Measurements from ENCODE around the gene CD44. TPM values are rescaled to one million over a fixed set of nuclear protein-coding genes. Genes with fewer than 3 reads are reported as not detected.

Gene CD44
- total RNA-seq, 1 experiment from 2014 or later: 6.1 TPM

- no peak overlapping the region for H3K4me2 ChIP-seq (ENCODE audit: insufficient read depth, insufficient read length, low read length)
- H3K79me2 ChIP-seq (ENCODE audit: insufficient read depth, low read length): no peaks in the 10 kb centered on the region
- no peak overlapping the region for H3K4me3 Mint-ChIP-seq
Observed at GRCh38 chr11:35178873-35179272, 39.9 kb downstream of the CD44 start.

More at GRCh38 chr11:35178873-35179272, 39.9 kb downstream of the CD44 start:
- H3K23ac ChIP-seq (ENCODE audit: insufficient read length, low read depth, low read length): no peak overlapping the region
- H3K18ac ChIP-seq (ENCODE audit: insufficient read length, low read depth, low read length): no peak overlapping the region
- Mint-ChIP-seq H3K9me3 (no peaks in the 10 kb centered on the region; a peak in 1 of 5 replicates), H3K27me3 (ENCODE audit: low read depth) (no peaks in the 10 kb centered on the region), H3K36me3 (ENCODE audit: insufficient read depth in 1 of 3, low read depth in 3 of 3) (no peaks in the 10 kb centered on the region), H3K4me1 (peaks cover 30 to 33% of the 10 kb centered on the region in 2 experiments), H3K27ac (no peak overlapping the region)
- H2AFZ ChIP-seq (ENCODE audit: low read length): no peak overlapping the region
- H3K4ac ChIP-seq (ENCODE audit: low read depth, low read length): no peak overlapping the region
- no peaks in the 10 kb centered on the region for H3K79me1 ChIP-seq (ENCODE audit: insufficient read depth, low read depth, low read length, poor library complexity, severe bottlenecking)
- DNase-seq: no peak
- H3K56ac ChIP-seq (ENCODE audit: insufficient read length, low read depth, low read length): no peak overlapping the region
- H4K8ac ChIP-seq (replicated peaks; ENCODE audit: insufficient read length, low read depth, low read length): no peak overlapping the region
- WGBS (ENCODE audit: extremely low coverage, insufficient read length, low lambda C conversion rate): no CpG with 5 or more reads among the region's 2 CpGs
- no peak overlapping the region for H2BK15ac ChIP-seq (ENCODE audit: low read depth, low read length)
- H3T11ph ChIP-seq (ENCODE audit: low read length): no peak overlapping the region
- no peak overlapping the region for H4K91ac ChIP-seq (ENCODE audit: insufficient read length, low read depth, low read length)
- H2BK120ac ChIP-seq (ENCODE audit: low read depth, low read length, poor library complexity, severe bottlenecking): no peak overlapping the region
- no peak overlapping the region for H3K9ac ChIP-seq (ENCODE audit: extremely low read depth, insufficient read length, low read length)
- no peaks in the 10 kb centered on the region for H3K27me3 ChIP-seq (ENCODE audit: insufficient read depth, low read length)
- no peak overlapping the region for H2BK12ac ChIP-seq (ENCODE audit: insufficient read length, low read depth, low read length)
- H3K27ac ChIP-seq (ENCODE audit: insufficient read length, low read depth, low read length): no peak overlapping the region
- H2BK20ac ChIP-seq (ENCODE audit: low read depth, low read length, poor library complexity, severe bottlenecking): no peak overlapping the region
- no peak for TF ChIP-seq CTCF (conservative IDR thresholded peaks at IDR 0.05)
- no peaks in the 10 kb centered on the region for H4K20me1 ChIP-seq (ENCODE audit: control insufficient read depth, insufficient read depth, insufficient read length)
- H4K5ac ChIP-seq (ENCODE audit: insufficient read length, low read depth, low read length): no peak overlapping the region
- no peak overlapping the region for H2AK5ac ChIP-seq (ENCODE audit: insufficient read length, low read length)
- H3K14ac ChIP-seq (ENCODE audit: insufficient read depth, low read length): no peak overlapping the region
- H2BK5ac ChIP-seq (ENCODE audit: insufficient read length, low read length): no peak overlapping the region
- no peaks in the 10 kb centered on the region for H3K23me2 ChIP-seq (ENCODE audit: insufficient read length, low read depth, low read length, poor library complexity, severe bottlenecking)
- H3K4me1 ChIP-seq (ENCODE audit: insufficient read depth, low read length): peaks cover 12% of the 10 kb centered on the region; the same call in 1 of the 2 replicates
- no peaks in the 10 kb centered on the region for H3K9me3 ChIP-seq (ENCODE audit: control insufficient read depth, low read depth, low read length)
